HG03097 (cell line): ENCODE results near the gene CSGALNACT2.

Experiments used
- ATAC-seq: cut with Tn5 transposase; IDR thresholded peaks from one replicate; pipeline ENCODE4 v1.9.1; 2021; ENCODE audit not compliant: unreplicated experiment, low FRiP score

CSGALNACT2 gene

DNA sequence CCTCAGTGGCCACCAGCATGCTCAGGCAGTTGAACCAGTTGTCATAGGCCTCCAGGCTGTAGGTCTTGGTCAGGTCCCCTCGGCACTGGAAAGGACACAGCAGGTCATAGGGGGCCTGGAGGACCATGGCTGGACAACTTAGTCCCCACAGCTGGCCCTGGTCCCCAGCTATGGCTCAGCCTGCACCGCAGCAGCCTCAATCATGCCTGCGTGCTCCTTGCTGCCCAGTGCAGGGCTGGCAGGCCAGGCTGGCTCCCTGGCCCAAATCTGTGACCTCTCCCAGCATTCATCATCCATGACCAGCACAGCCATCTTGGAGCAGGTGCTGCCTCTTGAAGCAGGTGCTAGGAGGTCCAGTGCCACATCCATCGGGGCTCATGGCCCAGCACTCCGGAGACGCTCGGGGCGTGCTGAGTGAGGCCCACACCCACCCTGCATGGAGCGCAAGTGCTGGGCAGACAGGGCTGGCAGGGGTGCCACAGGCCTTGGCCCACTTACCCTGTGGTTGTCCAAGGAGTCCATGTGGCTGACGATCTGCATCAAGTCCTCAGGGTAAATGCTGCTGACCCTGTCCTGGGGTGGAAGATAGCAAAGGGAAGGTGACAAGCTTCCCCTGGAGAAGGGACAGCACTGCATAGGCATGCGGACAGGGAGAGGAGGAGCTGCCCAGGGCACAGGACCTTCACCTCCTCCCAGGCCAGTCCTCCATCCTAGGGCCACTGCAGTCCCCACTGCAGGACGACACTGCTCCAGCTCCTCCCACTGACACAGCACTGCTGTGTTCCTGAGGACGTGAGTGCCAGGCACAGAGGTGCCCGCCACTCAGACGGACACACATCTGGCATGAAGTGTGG, 61.7 kb downstream of the CSGALNACT2 start:
- no peak for ATAC-seq

DNA sequence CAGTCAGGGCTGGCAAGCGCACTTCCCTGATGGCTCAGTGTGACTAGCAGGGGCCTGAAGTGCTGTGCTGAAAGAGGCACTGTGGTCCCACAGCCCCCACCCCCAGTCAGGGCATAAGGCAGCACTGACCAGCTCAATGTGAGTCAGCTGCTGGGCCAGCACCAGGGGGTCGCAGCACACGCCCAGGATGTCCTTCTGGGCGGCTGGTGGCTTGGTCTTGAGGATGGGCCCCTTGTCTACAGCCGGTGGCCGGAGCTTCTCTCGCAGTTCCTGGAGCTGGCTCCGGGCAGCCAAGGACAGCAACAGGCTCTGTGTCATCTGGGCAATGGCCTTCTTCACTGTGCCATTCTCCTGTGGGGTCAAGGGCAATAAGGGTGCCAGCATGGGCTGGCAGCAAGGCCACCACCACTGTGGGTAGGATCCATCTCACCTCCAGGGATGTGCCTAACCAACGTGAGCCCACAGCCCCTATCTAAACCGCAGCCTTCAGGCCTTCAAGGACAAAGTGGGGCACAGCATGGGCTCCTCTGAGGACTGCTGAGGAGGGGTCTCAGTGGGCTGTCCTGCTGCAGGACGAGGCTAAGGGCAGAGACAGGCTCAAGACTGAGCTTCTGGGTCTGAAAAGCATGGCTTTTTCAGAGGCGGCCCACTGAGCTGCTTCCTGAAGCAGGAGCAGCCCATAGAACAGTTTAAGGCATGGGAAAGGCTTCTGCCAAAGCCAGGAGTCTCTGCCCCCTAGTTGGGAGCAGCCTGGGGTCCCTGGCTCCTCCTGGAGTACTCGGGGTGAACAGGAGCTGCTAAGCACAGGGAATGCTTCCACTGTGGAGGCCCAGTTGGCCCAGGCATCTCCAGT, 62.5 kb downstream of the CSGALNACT2 start:
- ATAC-seq = no peak

DNA sequence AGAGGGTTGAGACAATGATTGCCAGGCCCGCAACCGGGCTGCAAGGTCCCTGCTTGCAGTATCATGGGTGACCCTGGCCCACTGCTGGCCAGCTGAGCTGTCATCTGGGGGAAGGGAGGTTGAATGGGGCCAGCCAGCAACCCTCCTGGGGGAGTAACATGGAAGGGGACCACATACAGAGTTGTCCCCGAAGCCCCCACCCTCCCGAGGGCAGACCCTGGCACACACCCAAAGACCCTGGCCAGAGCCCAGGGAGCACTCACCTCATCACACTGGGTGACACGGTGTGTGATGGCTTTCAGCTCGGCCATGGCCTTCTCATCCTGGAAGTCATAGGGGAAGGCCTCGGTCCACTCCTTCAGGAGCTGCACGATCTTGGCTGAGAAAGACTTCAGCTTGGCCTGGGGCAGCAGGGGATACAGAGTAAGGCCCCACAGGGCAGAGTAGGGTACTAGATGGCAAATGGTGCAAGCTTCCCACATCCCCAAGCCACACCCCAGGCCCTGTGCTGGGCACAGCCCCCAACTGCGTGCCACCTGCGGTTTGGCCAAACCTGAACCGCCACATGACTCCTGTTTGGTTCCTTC, 63.4 kb downstream of the CSGALNACT2 start:
- ATAC-seq = no peak

DNA sequence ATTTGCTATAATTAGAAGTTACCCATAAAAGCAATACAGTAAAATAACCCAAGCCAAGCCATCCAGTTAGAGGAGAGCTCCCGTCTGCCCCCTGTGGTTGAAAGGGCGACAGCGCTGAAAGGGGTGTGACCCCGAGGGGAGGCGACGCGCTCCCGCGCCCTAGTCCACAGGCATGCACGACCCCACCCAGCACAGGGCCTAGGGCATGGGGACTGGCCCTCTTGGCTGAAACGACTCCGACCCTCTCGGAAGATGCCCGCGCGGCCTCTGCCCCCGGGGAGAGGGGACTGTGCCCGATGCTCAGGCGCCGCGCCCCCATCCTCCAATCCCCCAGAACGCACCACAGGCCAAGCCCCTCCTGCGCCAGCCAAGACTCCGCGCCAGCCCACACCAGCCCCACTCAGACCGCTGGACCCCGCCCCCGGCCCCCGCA, 64.0 kb downstream of the CSGALNACT2 start:
- peak; percentile 50 for ATAC-seq

DNA sequence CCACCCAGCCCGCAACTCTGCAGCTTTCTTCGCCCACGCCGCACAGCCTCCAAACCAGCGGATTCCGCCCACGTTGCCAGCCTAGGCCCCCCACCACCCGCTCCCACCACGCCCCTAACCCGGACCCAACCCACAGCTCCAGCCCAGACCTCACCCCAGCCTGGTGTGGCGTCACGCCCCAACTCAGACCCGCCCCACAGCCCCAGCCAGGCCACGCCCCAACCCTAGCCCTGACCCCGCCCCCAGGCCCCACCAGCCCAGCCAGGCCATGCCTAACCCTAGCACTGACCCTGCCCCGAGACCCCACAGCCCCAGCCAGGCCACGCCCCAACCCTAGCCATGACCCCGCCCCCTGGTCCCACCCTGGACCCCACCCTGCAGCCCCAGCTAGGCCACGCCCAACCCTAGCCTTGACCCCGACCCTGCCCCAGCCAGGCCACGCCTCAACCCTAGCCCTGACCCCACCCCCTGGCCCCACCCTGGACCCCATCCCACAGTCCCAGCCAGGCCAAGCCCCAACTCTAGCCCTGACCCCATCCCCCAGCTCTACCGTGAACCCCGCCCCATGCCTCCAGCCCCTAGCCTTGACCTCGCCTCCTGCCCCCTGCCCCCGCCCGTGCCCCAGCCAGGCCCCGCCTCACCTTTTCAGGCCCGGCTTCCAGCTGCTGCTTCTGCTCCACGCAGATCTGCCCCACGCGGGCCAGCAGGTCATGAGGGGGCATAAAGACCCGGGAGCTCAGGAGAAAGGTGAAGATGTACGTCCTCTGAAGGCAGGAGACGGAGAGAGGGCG, 64.6 kb downstream of the CSGALNACT2 start:
- no peak for ATAC-seq

DNA sequence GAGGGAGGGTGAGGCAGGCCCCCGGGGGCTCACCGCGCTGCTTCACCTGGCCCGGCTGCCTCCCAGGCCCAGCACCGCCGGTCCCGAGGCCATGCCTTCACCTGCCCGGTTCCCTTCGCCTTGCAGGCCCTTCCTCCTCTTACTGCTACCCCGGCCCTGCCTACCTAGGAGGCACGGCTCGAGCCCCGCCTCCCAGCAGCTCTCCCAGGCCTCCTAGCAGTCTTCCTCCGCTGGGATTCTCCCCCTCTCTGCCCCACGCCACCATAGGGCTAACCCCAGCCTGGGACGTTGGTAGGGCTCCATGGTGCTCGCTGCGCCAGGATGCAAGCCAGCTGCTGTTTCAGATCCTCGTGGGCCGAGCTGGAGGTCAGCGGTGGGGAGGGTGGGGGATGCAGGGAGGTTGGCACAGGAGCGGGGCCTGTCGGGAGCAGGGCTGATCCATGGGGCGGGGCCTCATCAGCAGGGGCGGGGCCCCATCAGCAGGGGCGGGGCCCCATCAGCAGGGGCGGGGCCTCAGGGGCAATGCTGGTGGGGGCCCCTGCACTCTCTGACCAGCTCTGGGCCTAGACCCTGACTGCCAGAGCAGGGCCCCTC, 65.3 kb downstream of the CSGALNACT2 start:
- ATAC-seq = no peak

DNA sequence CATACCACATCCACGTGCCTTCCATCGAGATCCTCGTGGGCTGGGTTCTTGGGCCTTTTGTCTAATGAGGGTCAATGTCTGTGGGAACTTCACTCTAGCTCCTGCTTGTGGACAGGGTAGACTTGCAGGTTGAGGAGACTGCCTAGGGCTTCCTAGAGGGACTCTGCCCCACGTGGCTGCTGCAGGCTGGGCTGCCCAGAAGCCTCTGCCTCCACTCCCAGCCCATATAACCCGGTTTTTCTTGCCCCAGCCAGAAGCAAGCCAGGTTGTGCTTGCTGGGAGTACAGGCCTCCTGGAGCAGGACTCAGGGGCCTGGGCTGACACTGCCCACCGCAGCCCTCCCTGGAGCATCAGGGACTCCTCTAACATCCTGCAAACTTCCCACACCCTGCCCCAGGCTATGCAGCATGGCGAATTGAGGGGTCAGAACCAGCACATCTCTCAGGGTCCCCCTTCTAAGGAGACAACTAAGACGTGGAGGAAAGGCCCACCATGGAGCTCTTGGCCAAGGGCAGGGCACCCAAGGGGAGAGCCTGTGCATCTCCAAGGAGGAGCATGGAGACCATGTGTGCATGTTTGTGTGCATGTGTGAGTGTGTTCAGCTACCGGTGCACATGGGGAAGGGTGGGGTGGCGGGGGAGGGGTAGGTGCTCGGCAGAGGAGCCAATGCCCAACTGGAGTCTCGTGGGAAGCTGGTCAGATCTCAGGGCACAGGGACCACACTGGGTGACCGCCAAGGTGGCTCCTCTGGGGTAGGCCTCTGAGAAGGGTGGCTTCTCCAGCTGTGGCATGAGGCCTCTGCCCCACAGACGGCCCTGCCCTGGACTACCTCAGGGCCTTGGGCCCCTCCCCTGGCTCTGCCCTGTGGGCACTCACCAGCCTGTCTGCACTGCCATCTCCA, 66.0 kb downstream of the CSGALNACT2 start:
- ATAC-seq = no peak

DNA sequence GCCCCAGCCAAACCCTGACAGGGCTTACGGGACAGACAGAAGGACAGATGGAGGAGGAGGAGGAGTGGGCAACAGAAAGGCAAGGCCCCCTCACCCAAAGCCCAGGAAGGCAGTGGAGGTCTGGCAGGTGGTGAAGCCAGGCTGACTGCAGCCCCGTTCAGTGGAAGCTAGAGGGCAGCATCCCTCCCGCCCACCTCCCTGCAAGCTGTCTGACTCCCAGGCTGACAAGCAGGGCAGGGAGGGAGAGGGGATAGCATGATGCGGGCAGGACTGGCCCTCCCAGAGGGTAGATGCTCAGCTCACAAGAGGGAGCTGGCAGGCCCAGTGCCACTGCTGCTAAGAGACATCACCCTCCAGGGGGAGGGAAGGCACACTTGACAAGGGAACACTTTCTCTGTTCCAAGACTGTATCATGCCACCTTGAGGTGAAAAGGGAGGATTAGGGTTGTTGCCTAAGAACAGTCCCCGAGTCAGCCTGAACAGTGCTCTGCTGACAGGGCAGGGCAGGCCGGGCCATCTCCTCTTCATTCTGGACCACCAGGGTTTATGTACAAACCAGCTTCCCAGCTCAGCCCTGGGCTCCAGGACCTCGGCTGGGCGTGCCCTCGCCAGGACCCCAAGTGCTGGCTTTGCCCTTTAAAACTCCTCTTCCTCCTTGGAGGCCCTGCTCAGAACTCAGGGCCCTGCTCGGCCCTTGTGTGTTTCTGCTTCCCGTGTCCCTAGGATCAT, 66.9 kb downstream of the CSGALNACT2 start:
- ATAC-seq = no peak

DNA sequence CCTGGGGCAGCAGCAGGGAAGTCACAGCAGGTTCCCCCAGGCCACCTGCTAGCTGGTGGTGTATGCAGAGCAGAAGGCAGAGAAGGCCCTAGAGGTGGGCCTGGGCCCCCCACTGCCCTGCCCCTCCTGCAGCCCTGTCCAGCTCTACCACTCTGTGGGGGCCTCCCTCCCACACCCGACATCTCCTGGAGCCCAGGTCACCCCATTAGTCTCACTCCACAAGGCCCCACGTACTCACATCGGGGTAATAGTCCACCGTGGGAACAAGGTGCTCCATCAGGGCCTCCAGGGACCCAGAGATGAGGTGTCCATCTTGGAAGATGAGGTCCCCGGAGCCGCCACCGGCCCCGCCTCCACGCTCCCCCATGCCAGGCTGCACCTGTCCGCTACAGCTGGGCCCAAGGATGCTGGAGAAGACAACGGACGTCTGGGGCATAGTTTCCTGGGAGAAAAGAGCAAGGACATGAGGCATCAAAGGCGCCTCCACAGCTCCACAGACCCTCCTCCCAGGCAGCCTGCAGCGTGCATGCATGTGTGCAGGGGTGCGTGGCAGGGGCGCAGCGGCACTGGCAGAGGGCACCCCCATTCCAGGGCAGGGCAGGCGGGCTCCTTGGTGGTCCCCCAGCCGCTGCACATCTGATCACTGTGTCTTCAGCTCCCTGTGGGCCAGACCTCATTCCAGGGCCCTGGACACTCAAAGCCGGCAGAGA, 67.6 kb downstream of the CSGALNACT2 start:
- no peak for ATAC-seq

DNA sequence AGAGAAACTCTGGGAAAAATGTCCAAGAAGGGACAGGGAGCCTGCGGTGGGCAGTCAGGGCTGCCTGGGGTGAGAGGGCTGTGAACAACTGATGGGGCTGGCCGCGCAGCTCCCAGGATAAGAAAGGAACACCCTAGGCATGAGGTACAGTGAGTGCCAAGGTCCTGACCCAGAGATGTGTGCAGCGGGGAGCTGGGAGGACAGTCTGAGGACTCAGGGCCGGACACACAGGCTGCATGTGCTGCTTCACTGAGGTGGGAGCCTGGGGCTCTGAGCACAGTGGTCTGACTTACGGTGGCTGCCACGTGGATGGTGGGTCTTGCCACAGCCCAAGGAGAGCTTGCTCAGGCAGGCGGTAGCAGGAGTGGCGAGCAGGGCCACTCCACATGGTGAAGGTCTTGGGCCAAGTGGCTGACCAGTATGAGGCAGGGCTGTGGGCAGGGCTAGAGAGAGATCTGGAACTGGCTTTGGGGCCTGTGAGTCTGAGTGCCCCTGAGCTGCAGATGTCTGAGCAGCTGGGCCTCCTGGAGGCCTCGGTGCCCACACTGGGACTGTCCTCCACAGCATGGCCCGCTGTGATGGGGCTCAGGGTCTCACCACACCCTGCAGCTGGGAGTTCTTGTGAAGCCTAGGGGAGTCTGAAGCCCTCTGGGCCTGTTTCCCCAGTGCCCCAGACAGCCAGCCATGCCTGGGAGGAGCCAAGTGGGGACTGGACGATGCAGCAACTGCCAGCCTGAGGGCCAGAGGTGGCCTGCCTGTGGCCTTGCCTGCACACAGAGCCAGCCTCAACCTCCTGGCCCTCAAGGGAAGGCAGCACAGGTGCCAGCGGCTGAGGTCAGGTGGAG, 68.4 kb downstream of the CSGALNACT2 start:
- ATAC-seq = no peak

DNA sequence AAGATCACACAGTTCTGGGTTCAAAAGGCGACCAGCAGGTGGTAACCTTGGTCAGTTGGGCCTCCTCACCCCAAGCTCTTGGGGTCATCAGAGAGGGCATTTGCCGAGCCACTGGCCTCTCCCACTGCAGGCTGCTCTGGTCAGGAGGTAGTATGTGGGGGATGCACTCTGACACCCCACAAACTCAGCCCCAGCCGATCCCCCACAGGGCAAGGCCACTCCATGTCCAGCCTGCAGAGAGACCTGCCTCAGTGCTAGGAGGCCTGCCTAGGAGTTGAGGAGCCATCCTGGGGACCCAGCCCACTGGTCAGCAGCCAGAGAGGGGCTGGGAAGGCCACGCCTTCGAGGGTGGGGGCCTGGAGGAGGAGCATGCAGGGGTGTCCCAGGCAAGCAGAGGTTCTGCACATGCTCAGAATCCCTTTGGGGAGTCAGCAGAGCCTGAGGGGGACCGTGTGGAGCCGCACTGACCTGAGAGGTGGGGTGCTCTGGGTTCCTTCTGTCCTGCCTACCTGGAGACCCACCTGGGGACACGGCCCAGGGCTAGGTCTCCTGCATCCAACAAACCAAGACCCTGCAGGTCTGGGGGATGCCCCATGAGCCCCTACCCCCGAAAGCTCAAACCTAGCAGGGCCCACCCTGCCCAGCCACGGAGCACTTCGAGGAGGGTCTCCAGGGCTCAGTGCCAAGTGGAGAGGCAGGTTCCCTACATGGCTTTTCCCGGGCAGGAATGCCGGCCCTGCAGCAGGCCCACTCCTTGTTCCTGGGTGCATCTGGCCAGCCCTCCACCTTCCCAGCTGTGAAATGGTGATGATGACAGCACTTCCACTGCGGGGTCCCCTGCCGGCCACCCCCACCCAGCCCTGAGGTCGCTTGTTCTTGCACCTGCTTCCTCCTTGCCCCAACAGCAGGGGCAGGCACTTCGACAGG, 70.2 kb downstream of the CSGALNACT2 start:
- ATAC-seq = no peak

DNA sequence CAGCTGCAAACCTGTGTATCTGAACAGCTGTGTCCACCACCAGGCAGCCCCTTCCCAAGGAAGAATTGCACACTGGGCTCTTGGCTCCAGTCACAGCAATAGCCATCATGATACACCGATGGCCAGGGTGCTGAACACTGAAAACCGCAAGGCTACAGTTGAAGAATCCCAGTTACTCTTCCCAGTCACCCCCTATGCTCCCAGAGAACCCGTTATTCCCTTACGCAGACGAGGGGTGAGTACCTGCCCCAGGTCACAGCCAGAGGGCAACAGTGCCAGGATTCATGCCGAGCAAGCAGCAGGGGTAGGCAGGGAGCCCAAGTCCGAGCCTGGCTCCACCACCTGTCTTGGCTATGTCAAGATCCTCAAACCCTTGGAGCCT, 70.8 kb downstream of the CSGALNACT2 start:
- no peak for ATAC-seq

DNA sequence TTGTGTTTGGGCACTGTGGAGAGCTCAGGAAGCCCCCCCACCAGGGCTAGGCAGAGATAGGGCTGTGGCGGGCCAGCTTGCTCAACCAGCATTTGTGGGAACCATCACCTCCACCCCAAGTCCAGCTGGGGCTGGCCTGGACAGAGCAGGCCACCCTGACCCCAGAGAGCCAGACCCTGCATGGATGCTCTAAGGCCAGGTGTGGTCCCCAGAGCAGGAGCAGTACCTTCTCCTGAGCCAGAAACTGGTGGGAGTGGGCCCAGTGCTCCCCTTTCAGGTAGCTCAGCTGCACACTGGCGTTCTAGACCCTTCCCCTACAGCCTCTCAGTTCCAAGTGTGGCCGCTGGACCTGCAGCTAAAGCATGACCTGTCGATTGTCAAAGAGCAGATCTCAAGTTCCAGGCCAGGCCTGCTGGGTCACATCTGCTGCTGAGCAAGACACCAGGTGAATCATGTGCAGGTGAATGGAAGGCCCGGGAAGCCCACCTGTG, 71.5 kb downstream of the CSGALNACT2 start:
- no peak for ATAC-seq

DNA sequence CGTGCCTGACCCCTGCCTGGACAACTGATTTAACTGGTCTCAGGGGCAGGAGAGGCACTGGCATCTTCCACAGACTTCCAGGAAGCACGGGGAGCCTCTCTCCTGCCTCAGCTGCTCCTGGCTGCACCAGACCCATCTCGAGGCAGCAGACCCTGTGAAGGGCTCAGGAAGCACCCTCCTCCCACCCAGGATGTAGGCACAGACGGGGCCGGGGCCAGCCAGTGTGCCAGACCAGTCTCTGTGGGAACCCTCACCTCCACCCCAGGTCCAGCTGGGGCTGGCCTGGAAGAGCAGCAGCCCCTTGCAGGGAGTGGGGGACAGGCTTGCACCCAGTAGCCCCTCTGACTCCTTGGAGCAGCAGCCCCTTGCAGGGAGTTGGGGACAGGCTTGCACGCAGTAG, 72.3 kb downstream of the CSGALNACT2 start:
- no peak for ATAC-seq

DNA sequence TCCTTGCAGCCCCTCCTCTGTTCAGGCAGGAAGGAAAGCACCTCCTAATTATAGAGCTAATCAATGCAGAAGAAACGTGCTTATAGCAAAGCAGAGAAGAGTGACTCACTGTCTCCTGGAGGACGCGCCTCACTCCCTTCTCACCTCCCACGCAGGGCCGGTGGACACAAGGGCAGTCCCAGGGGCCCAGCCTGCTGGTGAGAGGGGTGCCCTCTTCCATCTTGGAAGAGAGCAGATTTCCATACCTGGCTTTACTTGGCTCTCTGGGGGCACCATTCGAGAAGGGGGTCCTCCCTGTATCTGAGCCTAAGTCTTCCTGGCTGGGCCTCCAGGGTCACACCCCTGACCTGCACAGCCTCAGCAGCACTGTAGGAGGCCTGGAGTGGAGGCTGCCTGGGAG, 72.8 kb downstream of the CSGALNACT2 start:
- ATAC-seq = no peak
